ENCODE data around the gene CASK.

DNA sequence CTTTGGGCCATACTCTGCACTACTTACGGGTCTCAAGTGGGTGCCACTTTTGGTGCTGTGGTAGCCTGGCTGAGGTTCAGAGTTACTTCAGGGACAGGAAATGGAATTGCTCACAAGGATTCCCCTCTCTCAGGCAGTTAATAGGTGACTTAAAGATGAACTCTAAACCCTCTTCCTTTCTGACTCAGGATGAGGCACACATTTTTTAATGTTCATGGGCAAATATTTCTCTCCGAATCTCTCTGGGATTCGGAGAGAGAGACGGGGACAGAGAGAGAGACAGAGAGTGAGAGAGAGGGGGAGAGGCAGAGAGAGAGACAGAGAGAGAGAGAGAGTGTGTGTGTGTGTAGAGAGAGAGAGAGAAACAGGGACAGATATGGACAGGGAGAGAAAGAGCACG, 396.4 kb downstream of the CASK start:
- TF ChIP-seq EZH2 (IDR thresholded peaks at IDR 0.05) (no peak), FOXP2 (optimal IDR thresholded peaks at IDR 0.05; ENCODE audit: control extremely low read depth, extremely low read length, insufficient read depth) (no peak), POLR2AphosphoS5 (IDR thresholded peaks at IDR 0.05; ENCODE audit: borderline replicate concordance, low read depth, low read length) (no peak)
